Activated naive CD8-positive, alpha-beta T cell treated with anti-CD3 and anti-CD28 coated beads, Interleukin-2, amount 10 ng/mL, durations not matched to agents 7 days and 5 days (primary cell): ENCODE measurements around the gene DDX55. TPM values are rescaled to one million over a fixed set of nuclear protein-coding genes. Genes with fewer than 3 reads are reported as not detected.

ENCODE experiments used
- ATAC-seq: fragments of 150-1000 bp; cut with Tn5 transposase; one replicate; pipeline ENCODE4 v1.10.0; 2021; ENCODE audit warnings: low read depth, moderate library complexity
- POLR2A ChIA-PET: fragments of 350-600 bp; sonication (Branson Sonifier 250); formaldehyde crosslinking; loops from one replicate; lab custom pipeline; 2021; ENCODE audit warnings: antibody characterized with exemption; lab: Charles Lee
- DNase-seq: peaks from one replicate; pipeline ENCODE4 v3.0.0; 2021
- H3K27ac Mint-ChIP-seq: one replicate; pipeline ENCODE4 v1.8.0; 2022; ENCODE audit warnings: mild to moderate bottlenecking, mixed read lengths
- H3K27me3 Mint-ChIP-seq: one replicate; pipeline ENCODE4 v1.8.0; 2022; ENCODE audit warnings: mild to moderate bottlenecking, moderate library complexity, mixed read lengths
- H3K36me3 Mint-ChIP-seq: one replicate; pipeline ENCODE4 v1.8.0; 2021; ENCODE audit warnings: mild to moderate bottlenecking, mixed read lengths
- H3K4me1 Mint-ChIP-seq: one replicate; pipeline ENCODE4 v1.8.0; 2021; ENCODE audit warnings: mixed read lengths
- H3K4me3 Mint-ChIP-seq: one replicate; pipeline ENCODE4 v1.8.0; 2022; ENCODE audit warnings: mild to moderate bottlenecking, moderate library complexity, mixed read lengths
- H3K9me3 Mint-ChIP-seq: one replicate; pipeline ENCODE4 v1.8.0; 2021; ENCODE audit warnings: mixed read lengths
- total RNA-seq, 2 experiments: library from RNA; stranded (reverse); gene quantifications; one replicate each; pipeline ENCODE4 v1.2.3, GENCODE V29; 2021

DDX55 gene
- total RNA-seq, 2 experiments from 2014 or later = 34.5 to 39.3 TPM

GRCh38 chr12:123621619-123622530 is 20.0 kb downstream of the DDX55 start:
- no peaks in the 10 kb centered on the region for H3K9me3 Mint-ChIP-seq
- no peak overlapping the region for H3K27ac Mint-ChIP-seq
- peaks cover 3% of the 10 kb centered on the region for H3K4me1 Mint-ChIP-seq
- peaks cover 37% of the 10 kb centered on the region for H3K36me3 Mint-ChIP-seq
- H3K27me3 Mint-ChIP-seq = no peaks in the 10 kb centered on the region
- POLR2A ChIA-PET = interaction anchor here (0.7 kb wide), 1 partner anchor 20 kb away, joined by 3 read pairs; the partner anchor contains the start of gene DDX55
- DNase-seq = no peak
- no peak overlapping the region for H3K4me3 Mint-ChIP-seq
- ATAC-seq = no peak

- POLR2A ChIA-PET = interaction anchor here (1.2 to 2.0 kb wide), 3 partner anchors 32 to 268 kb away, joined by 4 to 8 read pairs (median 7); partner anchors contain the start of genes ATP6V0A2 and DDX55
- no peaks in the 10 kb centered on the region for H3K9me3 Mint-ChIP-seq
- peak within 1 kb of the TSS; percentile 98 for H3K27ac Mint-ChIP-seq
- H3K4me1 Mint-ChIP-seq = peaks cover 23% of the 10 kb centered on the region
- peak; percentile 97 for ATAC-seq
- H3K4me3 Mint-ChIP-seq = peak within 1 kb of the TSS; percentile 97
- DNase-seq = peak; percentile 95
- H3K27me3 Mint-ChIP-seq = no peaks in the 10 kb centered on the region
- peaks cover 12% of the 10 kb centered on the region for H3K36me3 Mint-ChIP-seq
Measured at GRCh38 chr12:123633379-123634141, 31.7 kb downstream of the DDX55 start, which contains the start of the genes EIF2B1 and GTF2H3. Gene EIF2B1 (minus strand): TSS chr12:123633686. CDS start chr12:123633557, 129 bp downstream. Gene GTF2H3 (plus strand): TSS chr12:123633829. CDS start chr12:123633860, 31 bp downstream.

GRCh38 chr12:123634142-123634561 is 32.3 kb downstream of the DDX55 start:
- POLR2A ChIA-PET = interaction anchor here (0.5 to 2.0 kb wide), 6 partner anchors 9 to 401 kb away, joined by 3 to 8 read pairs (median 4); partner anchors contain the start of genes ATP6V0A2, DDX55, MPHOSPH9 and MTRFR
- H3K27me3 Mint-ChIP-seq = no peaks in the 10 kb centered on the region

GRCh38 chr12:123643911-123644310 is 42.0 kb downstream of the DDX55 start:
- H3K27ac Mint-ChIP-seq = no peak overlapping the region
- H3K9me3 Mint-ChIP-seq = no peaks in the 10 kb centered on the region
- POLR2A ChIA-PET = no interaction called here
- H3K27me3 Mint-ChIP-seq = no peaks in the 10 kb centered on the region
- H3K4me1 Mint-ChIP-seq = peaks cover 2% of the 10 kb centered on the region
- H3K4me3 Mint-ChIP-seq = no peak overlapping the region
- H3K36me3 Mint-ChIP-seq = peaks cover 16% of the 10 kb centered on the region
- ATAC-seq (no peak), DNase-seq (no peak)

More at GRCh38 chr12:123634142-123634561, 32.3 kb downstream of the DDX55 start:
- Mint-ChIP-seq H3K9me3 (no peaks in the 10 kb centered on the region), H3K4me3 (peak overlapping the region; percentile 97), H3K27ac (peak overlapping the region; percentile 98), H3K4me1 (peaks cover 21% of the 10 kb centered on the region), H3K36me3 (peaks cover 8% of the 10 kb centered on the region)
- DNase-seq (peak; percentile 33), ATAC-seq (no peak)

GRCh38 chr12:123645380-123645779 is 43.5 kb downstream of the DDX55 start:
- H3K36me3 Mint-ChIP-seq = peaks cover 14% of the 10 kb centered on the region
- no peak overlapping the region for H3K4me3 Mint-ChIP-seq
- DNase-seq = no peak
- H3K9me3 Mint-ChIP-seq = no peaks in the 10 kb centered on the region
- peaks cover 2% of the 10 kb centered on the region for H3K4me1 Mint-ChIP-seq
- POLR2A ChIA-PET = no interaction called here
- no peaks in the 10 kb centered on the region for H3K27me3 Mint-ChIP-seq
- no peak overlapping the region for H3K27ac Mint-ChIP-seq
- ATAC-seq = no peak

- Mint-ChIP-seq H3K9me3 (no peaks in the 10 kb centered on the region), H3K27me3 (no peaks in the 10 kb centered on the region), H3K27ac (no peak overlapping the region), H3K36me3 (peaks cover 16% of the 10 kb centered on the region), H3K4me1 (peaks cover 2% of the 10 kb centered on the region), H3K4me3 (no peak overlapping the region)
- ATAC-seq (no peak), DNase-seq (no peak)
- POLR2A ChIA-PET = no interaction called here
Measured at GRCh38 chr12:123645878-123646277, 44.0 kb downstream of the DDX55 start.

- no peak for ATAC-seq
- H3K27ac Mint-ChIP-seq = no peak overlapping the region
- no peaks in the 10 kb centered on the region for H3K9me3 Mint-ChIP-seq
- H3K4me1 Mint-ChIP-seq = peaks cover 2% of the 10 kb centered on the region
- H3K4me3 Mint-ChIP-seq = no peak overlapping the region
- H3K36me3 Mint-ChIP-seq = peaks cover 22% of the 10 kb centered on the region
- POLR2A ChIA-PET = no interaction called here
- H3K27me3 Mint-ChIP-seq = no peaks in the 10 kb centered on the region
- DNase-seq = no peak
Measured at GRCh38 chr12:123648401-123648800, 46.5 kb downstream of the DDX55 start.

- peaks cover 17% of the 10 kb centered on the region for H3K36me3 Mint-ChIP-seq
- no peaks in the 10 kb centered on the region for H3K9me3 Mint-ChIP-seq
- H3K4me3 Mint-ChIP-seq = no peak overlapping the region
- POLR2A ChIA-PET = interaction anchor here (0.6 kb wide), 1 partner anchor 455 kb away, joined by 4 read pairs; no protein-coding TSS in a partner anchor
- H3K27me3 Mint-ChIP-seq = no peaks in the 10 kb centered on the region
- no peak for DNase-seq
- H3K27ac Mint-ChIP-seq = no peak overlapping the region
- peaks cover 6% of the 10 kb centered on the region for H3K4me1 Mint-ChIP-seq
- no peak for ATAC-seq
Measured at GRCh38 chr12:123654129-123654701, 52.3 kb downstream of the DDX55 start.

GRCh38 chr12:123655420-123655819 is 53.5 kb downstream of the DDX55 start:
- H3K36me3 Mint-ChIP-seq = peaks cover 23% of the 10 kb centered on the region
- POLR2A ChIA-PET = no interaction called here
- no peak for ATAC-seq

GRCh38 chr12:123656392-123656791 is 54.5 kb downstream of the DDX55 start:
- no peaks in the 10 kb centered on the region for H3K9me3 Mint-ChIP-seq
- H3K4me3 Mint-ChIP-seq = no peak overlapping the region
- POLR2A ChIA-PET = no interaction called here
- peaks cover 17% of the 10 kb centered on the region for H3K4me1 Mint-ChIP-seq
- H3K27me3 Mint-ChIP-seq = no peaks in the 10 kb centered on the region
- ATAC-seq (no peak), DNase-seq (no peak)
- H3K36me3 Mint-ChIP-seq = peaks cover 24% of the 10 kb centered on the region
- peak overlapping the region; percentile 2 for H3K27ac Mint-ChIP-seq

More at GRCh38 chr12:123655420-123655819, 53.5 kb downstream of the DDX55 start:
- no peak for DNase-seq
- Mint-ChIP-seq H3K4me1 (peaks cover 14% of the 10 kb centered on the region), H3K9me3 (no peaks in the 10 kb centered on the region), H3K27me3 (no peaks in the 10 kb centered on the region), H3K27ac (no peak overlapping the region), H3K4me3 (no peak overlapping the region)

GRCh38 chr12:123657211-123657610 is 55.3 kb downstream of the DDX55 start:
- H3K4me3 Mint-ChIP-seq = no peak overlapping the region
- no peaks in the 10 kb centered on the region for H3K27me3 Mint-ChIP-seq
- no peak for ATAC-seq
- H3K9me3 Mint-ChIP-seq = no peaks in the 10 kb centered on the region
- H3K36me3 Mint-ChIP-seq = peaks cover 21% of the 10 kb centered on the region
- POLR2A ChIA-PET = no interaction called here
- peak overlapping the region; percentile 10 for H3K27ac Mint-ChIP-seq
- peaks cover 17% of the 10 kb centered on the region for H3K4me1 Mint-ChIP-seq
- no peak for DNase-seq

- Mint-ChIP-seq H3K36me3 (peaks cover 27% of the 10 kb centered on the region), H3K27ac (peak overlapping the region; percentile 61), H3K9me3 (no peaks in the 10 kb centered on the region), H3K4me3 (peak overlapping the region; percentile 3), H3K27me3 (no peaks in the 10 kb centered on the region), H3K4me1 (peaks cover 15% of the 10 kb centered on the region)
- POLR2A ChIA-PET = interaction anchor here (1.1 kb wide), 1 partner anchor 11 kb away, joined by 4 read pairs; the partner anchor contains the start of gene TCTN2
- DNase-seq (no peak), ATAC-seq (no peak)
Measured at GRCh38 chr12:123659996-123660727, 58.3 kb downstream of the DDX55 start.
